HepG2 (cell line): ENCODE data around the gene STYK1. TPM values are rescaled to one million over a fixed set of nuclear protein-coding genes. Genes with fewer than 3 reads are reported as not detected.

ENCODE experiments used
- ATAC-seq: fragments of 200-7000 bp; cut with Tn5 transposase; 3 replicates; pipeline ENCODE4 v1.9.1; 2020; ENCODE audit warnings: mild to moderate bottlenecking, moderate library complexity
- BruUV-seq: library from RNA; stranded (reverse); fragments of 400-500 nt; replicated peaks from 2 replicates; lab custom pipeline; 2021; lab: Mats Ljungman, UMichigan
- CTCF ChIA-PET: fragments of 300-600 bp; formaldehyde crosslinking; extraction: SDS; loops from one replicate; lab custom pipeline; 2021; ENCODE audit warnings: low total read pairs, inconsistent platforms, low intra/inter-chr PET ratio; lab: Yijun Ruan, JAX
- POLR2A ChIA-PET: fragments of 350-600 bp; sonication (Branson Sonifier 250); formaldehyde crosslinking; loops from one replicate; lab custom pipeline; 2020; ENCODE audit warnings: antibody characterized with exemption, inconsistent platforms; lab: Yijun Ruan, JAX
- DNase-seq: peaks from one replicate; pipeline ENCODE4 v3.0.0-alpha.2; 2015; ENCODE audit warnings: low spot score
- FAIRE-seq: peaks from 3 replicates; lab custom pipeline; 2011; peaks lifted over from hg19 to GRCh38; lab: Jason Lieb, UNC
- H2AFZ ChIP-seq: one replicate; pipeline ENCODE4 v1.6.1; 2011; ENCODE audit warnings: low read length, inconsistent platforms
- H3K27ac ChIP-seq: fragments of 300-600 bp; 3 replicates; pipeline ENCODE4 v1.8.0; 2011; ENCODE audit warnings: mixed run types, mild to moderate bottlenecking, mixed read lengths, low read length, inconsistent platforms; ENCODE audit not compliant: insufficient read depth; ENCODE audit errors: extremely low read length
- H3K27me3 ChIP-seq, 2 experiments: fragments of 200-600 bp in 1 of 2; 2 replicates in 1 of 2; 3 replicates in 1 of 2; pipeline versions ENCODE4 v1.6.0 to v1.8.0; 2011; ENCODE audit warnings: low read length in 2 of 2, mild to moderate bottlenecking in 2 of 2, moderate library complexity in 2 of 2, inconsistent platforms in 1 of 2; ENCODE audit not compliant: insufficient read depth in 2 of 2, control insufficient read depth in 1 of 2
- H3K36me3 ChIP-seq, 2 experiments: fragments of 200-600 bp in 1 of 2; replicated peaks in 1 of 2; 2 replicates in 1 of 2; 3 replicates in 1 of 2; pipeline versions ENCODE4 v1.5.1 to v1.8.0; 2011; ENCODE audit warnings: low read length in 2 of 2, inconsistent platforms in 1 of 2; ENCODE audit not compliant: insufficient read depth in 2 of 2, control insufficient read depth in 1 of 2
- H3K4me1 ChIP-seq: 2 replicates; pipeline ENCODE4 v1.5.1; 2012; ENCODE audit warnings: low read length, inconsistent platforms; ENCODE audit not compliant: insufficient read depth
- H3K4me2 ChIP-seq: 2 replicates; pipeline ENCODE4 v1.6.0; 2011; ENCODE audit warnings: low read depth, low read length, inconsistent platforms
- H3K4me3 ChIP-seq, 3 experiments: fragments of 200-600 bp in 1 of 3; sonication (generic), shearing (Covaris generic) in 1 of 3; replicated peaks in 1 of 3; 2 replicates each; pipeline ENCODE4 v1.5.1; 2011 to 2016; ENCODE audit warnings: low read length in 3 of 3, inconsistent platforms in 2 of 3, low read depth in 2 of 3, mild to moderate bottlenecking in 2 of 3, control low read depth in 1 of 3, mixed read lengths in 1 of 3; ENCODE audit not compliant: insufficient read depth in 1 of 3
- H3K79me2 ChIP-seq: one replicate; pipeline ENCODE4 v1.6.1; 2011; ENCODE audit warnings: low read length, inconsistent platforms; ENCODE audit not compliant: insufficient read depth
- H3K9ac ChIP-seq: 2 replicates; pipeline ENCODE4 v1.6.0; 2011; ENCODE audit warnings: mild to moderate bottlenecking, low read depth, low read length, inconsistent platforms; ENCODE audit not compliant: insufficient read depth
- H3K9me3 ChIP-seq: 2 replicates; pipeline ENCODE4 v1.5.1; 2012; ENCODE audit warnings: mild to moderate bottlenecking, low read length
- H4K20me1 ChIP-seq: 2 replicates; pipeline ENCODE4 v1.6.0; 2011; ENCODE audit warnings: inconsistent platforms, mild to moderate bottlenecking, low read length, moderate library complexity; ENCODE audit not compliant: insufficient read depth
- ASH2L ChIP-seq: fragments of 300-600, 200-600 bp; sonication (generic); IDR thresholded peaks from 2 replicates; pipeline ENCODE4 v1.7.0; 2017; ENCODE audit warnings: low read depth, mild to moderate bottlenecking, moderate library complexity, mixed read lengths, low read length; ENCODE audit not compliant: insufficient read length
- ATF1 ChIP-seq: IDR thresholded peaks from 2 replicates; pipeline ENCODE4 v1.6.1; 2016; ENCODE audit warnings: mild to moderate bottlenecking, control low read depth
- ATF7 ChIP-seq, 2 experiments: fragments of 450-650 bp in 1 of 2; sonication (generic) in 1 of 2; formaldehyde crosslinking in 1 of 2; IDR thresholded peaks; 2 replicates each; pipeline versions ENCODE4 v1.4.0 to v1.6.1; 2016 to 2020; ENCODE audit warnings: antibody characterized with exemption in 1 of 2, mild to moderate bottlenecking in 1 of 2, missing genetic modification reagents in 1 of 2
- EZH2 ChIP-seq: conservative IDR thresholded peaks from 2 replicates; pipeline ENCODE4 v1.6.1; 2012; ENCODE audit warnings: mild to moderate bottlenecking, low read depth, low read length, moderate library complexity
- MAFK ChIP-seq, 2 experiments: IDR thresholded peaks in 1 of 2; conservative IDR thresholded peaks in 1 of 2; 2 replicates each; pipeline ENCODE4 v1.6.1; 2011; ENCODE audit warnings: improper control_type of control experiment in 2 of 2, low read length in 2 of 2
- MXD4 ChIP-seq: IDR thresholded peaks from 2 replicates; pipeline ENCODE4 v1.6.1; 2016; ENCODE audit warnings: mild to moderate bottlenecking, missing biosample characterization, missing genetic modification reagents
- NCOA5 ChIP-seq: sonication (generic); formaldehyde crosslinking; IDR thresholded peaks from 2 replicates; pipeline ENCODE4 v1.4.0; 2020; ENCODE audit warnings: missing genetic modification reagents
- NR1H2 ChIP-seq: sonication (generic); formaldehyde crosslinking; IDR thresholded peaks from 2 replicates; pipeline ENCODE4 v1.8.1; 2022; ENCODE audit warnings: low read depth, missing genetic modification reagents, borderline replicate concordance
- POLR2AphosphoS2 ChIP-seq: IDR thresholded peaks from 2 replicates; pipeline ENCODE4 v1.6.1; 2011; ENCODE audit warnings: low read depth, low read length, improper control_type of control experiment
- SMARCC2 ChIP-seq: fragments of 450-650 bp; IDR thresholded peaks from 2 replicates; pipeline ENCODE4 v1.6.1; 2017; ENCODE audit warnings: antibody characterized with exemption, mild to moderate bottlenecking
- SRSF9 ChIP-seq: fragments of 200-400 bp; formaldehyde crosslinking; IDR thresholded peaks from 2 replicates; pipeline ENCODE4 v1.6.1; 2018; ENCODE audit warnings: borderline replicate concordance, mild to moderate bottlenecking, low read depth, low read length; ENCODE audit not compliant: insufficient read depth, poor library complexity, severe bottlenecking
- TBX3 ChIP-seq: fragments of 450-650 bp; IDR thresholded peaks from 2 replicates; pipeline ENCODE4 v1.6.1; 2017; ENCODE audit warnings: antibody characterized with exemption, mild to moderate bottlenecking, inconsistent platforms, borderline replicate concordance
- XRCC5 ChIP-seq: fragments of 200-400 bp; formaldehyde crosslinking; optimal IDR thresholded peaks from 2 replicates; pipeline ENCODE3; 2017; ENCODE audit warnings: mild to moderate bottlenecking, low read length
- ZNF101 ChIP-seq: sonication (generic); formaldehyde crosslinking; IDR thresholded peaks from 2 replicates; pipeline ENCODE4 v1.4.0; 2020; ENCODE audit warnings: mild to moderate bottlenecking, low read depth, missing genetic modification reagents, borderline replicate concordance
- ZNF124 ChIP-seq: sonication (generic); formaldehyde crosslinking; IDR thresholded peaks from 2 replicates; pipeline ENCODE4 v1.4.0; 2020; ENCODE audit warnings: missing genetic modification reagents
- ZNF205 ChIP-seq: IDR thresholded peaks from 2 replicates; pipeline ENCODE4 v1.6.1; 2018; ENCODE audit warnings: missing biosample characterization, missing genetic modification reagents
- ZNF235 ChIP-seq: sonication (generic); formaldehyde crosslinking; IDR thresholded peaks from 2 replicates; pipeline ENCODE4 v1.8.1; 2023; ENCODE audit warnings: mild to moderate bottlenecking, missing genetic modification reagents, borderline replicate concordance
- WGBS: methylation state at CpG from one replicate; pipeline ENCODE4 v1.1.6; 2017; ENCODE audit warnings: low lambda C conversion rate; 5-methylcytosine and 5-hydroxymethylcytosine counted together
- in situ Hi-C: cut with HindIII; loops from 2 replicates; pipeline ENCODE4 v1.10.0; 2017; ENCODE audit warnings: low pct_unique_long_range_greater_than_20kb; ENCODE audit not compliant: extremely low pct_ligation_motif_present
- intact Hi-C: fragments of 100-400 bp; cut with micrococcal nuclease; formaldehyde crosslinking; loops from one replicate; pipeline ENCODE4 v1.10.0; 2022; ENCODE audit not compliant: unreplicated experiment
- polyA plus RNA-seq, 8 experiments: library from polyadenylated mRNA; depleted of rRNA in 3 of 8; stranded (reverse) in 7 of 8; unstranded in 1 of 8; fragments of >200 nt; fragmentation: Illumina TruSeq in 4 of 8; extraction: Trizol in 4 of 8; gene quantifications; 2 replicates each; pipeline versions ENCODE4 v1.2.1 to v1.2.3, GENCODE V29; 2011 to 2016; ENCODE audit warnings: low read depth in 4 of 8, missing spikeins in 1 of 8, mixed read lengths in 1 of 8; ENCODE audit not compliant: insufficient read depth in 1 of 8
- total RNA-seq, 5 experiments: library from RNA; depleted of rRNA; stranded (reverse); fragments of >200 nt; fragmentation: Illumina TruSeq; extraction: Trizol; gene quantifications; 2 replicates each; pipeline ENCODE4 v1.2.3, GENCODE V29; 2016; ENCODE audit warnings: low read depth in 1 of 5
- TF ChIP-seq, protein P1 (sequence below): sonication (generic); formaldehyde crosslinking; IDR thresholded peaks from 2 replicates; pipeline ENCODE4 v1.5.0; 2020; ENCODE audit warnings: mild to moderate bottlenecking, missing genetic modification reagents

The STYK1 gene
- total and polyA plus RNA-seq, 2 of the 13 experiments (the other 11 are each of a cell fraction or from before 2014, with no cell fraction given), result not detected

DNA sequence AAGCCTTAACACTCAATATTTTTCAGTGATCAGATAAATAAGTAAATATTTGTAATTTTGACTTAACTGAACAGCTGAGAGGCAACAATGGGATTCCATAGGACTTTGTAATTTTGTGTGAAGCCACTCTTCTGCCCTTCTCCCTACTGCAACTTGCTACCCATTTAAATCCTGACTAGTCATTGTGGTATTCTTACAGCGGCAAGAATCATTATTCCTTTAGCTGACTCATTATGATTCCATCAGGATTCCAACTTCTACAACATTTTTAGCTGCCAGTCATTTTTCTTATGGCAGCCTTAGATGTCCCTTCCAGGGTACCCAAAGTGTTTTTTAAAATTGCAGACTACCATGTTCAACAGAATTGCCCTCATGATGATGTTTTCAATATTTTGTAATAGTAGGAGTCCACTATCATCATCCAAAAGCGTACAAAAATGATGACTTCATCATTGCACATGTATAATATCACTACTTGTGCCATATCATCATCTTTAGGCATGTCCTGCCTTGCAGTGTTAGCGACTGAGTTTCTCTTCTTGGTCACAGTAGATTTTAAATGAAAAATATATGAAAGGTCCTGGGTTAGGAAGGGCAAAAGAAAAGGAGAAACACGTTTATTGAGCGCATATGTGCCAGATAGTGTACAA, 55.4 kb downstream of the STYK1 start:
- DNase-seq, result no peak

DNA sequence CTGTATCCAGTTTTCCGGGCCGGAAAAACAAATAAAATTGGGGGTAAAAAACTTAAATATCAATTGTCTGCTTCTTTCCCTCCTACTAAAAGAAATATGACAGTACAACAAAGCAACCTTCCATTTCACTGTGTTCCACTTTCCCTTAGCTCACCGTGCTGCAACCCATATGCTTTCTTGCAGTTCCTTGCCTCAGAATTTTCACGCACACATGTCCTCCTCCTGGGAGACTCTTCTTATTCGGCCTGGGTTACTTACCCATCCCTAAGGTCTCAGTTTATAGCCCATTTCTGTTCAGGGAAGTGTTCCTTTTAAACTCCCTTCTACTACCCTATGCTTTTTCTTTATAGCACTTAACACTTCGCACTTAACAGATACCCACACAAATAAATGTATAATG, 56.0 kb downstream of the STYK1 start:
- intact Hi-C loops, result no loop called here
- H3K27ac ChIP-seq, result no peak overlapping the region
- TF ChIP-seq TBX3, result no peak
- TF ChIP-seq ZNF124 (CRISPR knock-in tag), result no peak
- no peak for TF ChIP-seq ZNF205 (CRISPR knock-in tag)
- no peak for TF ChIP-seq EZH2
- no peak for TF ChIP-seq SRSF9
- TF ChIP-seq XRCC5, result no peak
- TF ChIP-seq SMARCC2, result no peak
- TF ChIP-seq, protein P1, sequence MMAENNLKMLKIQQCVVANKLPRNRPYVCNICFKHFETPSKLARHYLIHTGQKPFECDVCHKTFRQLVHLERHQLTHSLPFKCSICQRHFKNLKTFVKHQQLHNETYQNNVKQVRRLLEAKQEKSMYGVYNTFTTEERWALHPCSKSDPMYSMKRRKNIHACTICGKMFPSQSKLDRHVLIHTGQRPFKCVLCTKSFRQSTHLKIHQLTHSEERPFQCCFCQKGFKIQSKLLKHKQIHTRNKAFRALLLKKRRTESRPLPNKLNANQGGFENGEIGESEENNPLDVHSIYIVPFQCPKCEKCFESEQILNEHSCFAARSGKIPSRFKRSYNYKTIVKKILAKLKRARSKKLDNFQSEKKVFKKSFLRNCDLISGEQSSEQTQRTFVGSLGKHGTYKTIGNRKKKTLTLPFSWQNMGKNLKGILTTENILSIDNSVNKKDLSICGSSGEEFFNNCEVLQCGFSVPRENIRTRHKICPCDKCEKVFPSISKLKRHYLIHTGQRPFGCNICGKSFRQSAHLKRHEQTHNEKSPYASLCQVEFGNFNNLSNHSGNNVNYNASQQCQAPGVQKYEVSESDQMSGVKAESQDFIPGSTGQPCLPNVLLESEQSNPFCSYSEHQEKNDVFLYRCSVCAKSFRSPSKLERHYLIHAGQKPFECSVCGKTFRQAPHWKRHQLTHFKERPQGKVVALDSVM, result no peak
- TF ChIP-seq ASH2L, result no peak
- no peak for TF ChIP-seq ATF1 (CRISPR knock-in tag)
- TF ChIP-seq ZNF235 (CRISPR knock-in tag), result no peak
- no peak for TF ChIP-seq NCOA5 (CRISPR knock-in tag)
- TF ChIP-seq NR1H2 (CRISPR knock-in tag), result no peak
- TF ChIP-seq MXD4 (CRISPR knock-in tag), result no peak

More for the DNA sequence above, 55.4 kb downstream of the STYK1 start:
- WGBS, result 9% methylated on average over 5 of the region's 5 CpGs
- no peak overlapping the region for H3K4me2 ChIP-seq
- FAIRE-seq, result no peak
- BruUV-seq, result no TSS peak
- H3K36me3 ChIP-seq, result no peaks in the 10 kb centered on the region
- intact Hi-C loops, result no loop called here
- ChIA-PET POLR2A (no interaction called here), CTCF (no interaction called here)
- no peak overlapping the region for H3K4me3 ChIP-seq
- H3K9ac ChIP-seq, result no peak overlapping the region
- no peaks in the 10 kb centered on the region for H3K4me1 ChIP-seq
- H3K79me2 ChIP-seq, result no peaks in the 10 kb centered on the region
- no peaks in the 10 kb centered on the region for H4K20me1 ChIP-seq
- in situ Hi-C loops, result no loop called here
- H2AFZ ChIP-seq, result no peak overlapping the region
- TF ChIP-seq POLR2AphosphoS2 (no peak), MAFK (conservative IDR thresholded peaks at IDR 0.05 in 1 of 2, IDR thresholded peaks at IDR 0.05 in 1 of 2; ENCODE audit: low read length in 2 of 2) (0 out of 4 replicates have a peak, but pooled peaks of 1 of the 2 experiments have one; percentile 8), ZNF101 (CRISPR knock-in tag) (no peak), ATF7 (IDR thresholded peaks at IDR 0.05) (0 out of 2 replicates have a peak, but pooled peaks have one; percentile 5), ATF7 (CRISPR knock-in tag; IDR thresholded peaks at IDR 0.05) (no peak)
- TF ChIP-seq, all 625 proteins: peak for 2
- 0 out of 5 replicates have a peak, but pooled peaks cover 0 to 13% of the 10 kb centered on the region in 2 experiments for H3K27me3 ChIP-seq
- H3K9me3 ChIP-seq, result no peaks in the 10 kb centered on the region
- no peak overlapping the region for H3K27ac ChIP-seq
- no peak for ATAC-seq

More for the DNA sequence above, 56.0 kb downstream of the STYK1 start:
- Histone ChIP-seq H3K4me1 (no peaks in the 10 kb centered on the region), H3K9me3 (no peaks in the 10 kb centered on the region), H4K20me1 (no peaks in the 10 kb centered on the region), H3K4me2 (no peak overlapping the region), H2AFZ (no peak overlapping the region), H3K27me3 (peaks cover 0 to 13% of the 10 kb centered on the region in 2 experiments; a peak in 1 of 5 replicates), H3K79me2 (peaks cover 5% of the 10 kb centered on the region), H3K4me3 (no peak overlapping the region), H3K9ac (no peak overlapping the region), H3K36me3 (no peaks in the 10 kb centered on the region)
- in situ Hi-C loops, result no loop called here
- ATAC-seq (no peak), FAIRE-seq (no peak), DNase-seq (no peak)
- 52% methylated on average over 6 of the region's 6 CpGs for WGBS
- POLR2A ChIA-PET, result no interaction called here
- CTCF ChIA-PET, result no interaction called here
- BruUV-seq, result no TSS peak
